ENCODE results near the gene IL20RB.

The IL20RB gene

GRCh38 chr3:136929977-136930670, 27.7 kb upstream of the IL20RB start:
- H3K27ac ChIP-seq (ENCODE audit: low read length) = no peak overlapping the region
- H3K9ac ChIP-seq (ENCODE audit: low read length) = no peak overlapping the region

GRCh38 chr3:136931606-136932005, 26.2 kb upstream of the IL20RB start:
- Histone ChIP-seq H3K4me3 (ENCODE audit: low read length) (no peak overlapping the region), H3K9me3 (ENCODE audit: control insufficient read depth, low read depth, low read length) (no peaks in the 10 kb centered on the region), H3K9ac (ENCODE audit: low read length) (no peak overlapping the region), H3K27ac (ENCODE audit: low read length) (no peak overlapping the region), H3K36me3 (ENCODE audit: control insufficient read depth, low read depth, low read length) (peaks cover 8% of the 10 kb centered on the region), H3K27me3 (ENCODE audit: control insufficient read depth, insufficient read depth, low read length) (no peaks in the 10 kb centered on the region), H3K4me1 (ENCODE audit: control insufficient read depth, low read depth, low read length) (no peaks in the 10 kb centered on the region)

More at GRCh38 chr3:136929977-136930670, 27.7 kb upstream of the IL20RB start:
- Histone ChIP-seq H3K27me3 (ENCODE audit: control insufficient read depth, insufficient read depth, low read length) (no peaks in the 10 kb centered on the region), H3K4me1 (ENCODE audit: control insufficient read depth, low read depth, low read length) (no peaks in the 10 kb centered on the region), H3K9me3 (ENCODE audit: control insufficient read depth, low read depth, low read length) (no peaks in the 10 kb centered on the region), H3K36me3 (ENCODE audit: control insufficient read depth, low read depth, low read length) (peaks cover 8% of the 10 kb centered on the region), H3K4me3 (ENCODE audit: low read length) (no peak overlapping the region)

GRCh38 chr3:136932523-136932922, 25.3 kb upstream of the IL20RB start:
- no peaks in the 10 kb centered on the region for H3K27me3 ChIP-seq (ENCODE audit: control insufficient read depth, insufficient read depth, low read length)
- H3K4me1 ChIP-seq (ENCODE audit: control insufficient read depth, low read depth, low read length) = no peaks in the 10 kb centered on the region
- no peak overlapping the region for H3K9ac ChIP-seq (ENCODE audit: low read length)
- peaks cover 8% of the 10 kb centered on the region for H3K36me3 ChIP-seq (ENCODE audit: control insufficient read depth, low read depth, low read length)
- H3K9me3 ChIP-seq (ENCODE audit: control insufficient read depth, low read depth, low read length) = no peaks in the 10 kb centered on the region
- H3K27ac ChIP-seq (ENCODE audit: low read length) = no peak overlapping the region
- H3K4me3 ChIP-seq (ENCODE audit: low read length) = no peak overlapping the region

GRCh38 chr3:136932978-136933772, 24.6 kb upstream of the IL20RB start:
- Histone ChIP-seq H3K9ac (ENCODE audit: low read length) (no peak overlapping the region), H3K36me3 (ENCODE audit: control insufficient read depth, low read depth, low read length) (peaks cover 4% of the 10 kb centered on the region), H3K4me3 (ENCODE audit: low read length) (no peak overlapping the region), H3K4me1 (ENCODE audit: control insufficient read depth, low read depth, low read length) (no peaks in the 10 kb centered on the region), H3K27me3 (ENCODE audit: control insufficient read depth, insufficient read depth, low read length) (no peaks in the 10 kb centered on the region), H3K27ac (ENCODE audit: low read length) (no peak overlapping the region), H3K9me3 (ENCODE audit: control insufficient read depth, low read depth, low read length) (no peaks in the 10 kb centered on the region)

- Histone ChIP-seq H3K9me3 (ENCODE audit: control insufficient read depth, low read depth, low read length) (no peaks in the 10 kb centered on the region), H3K27ac (ENCODE audit: low read length) (no peak overlapping the region), H3K4me3 (ENCODE audit: low read length) (no peak overlapping the region), H3K36me3 (ENCODE audit: control insufficient read depth, low read depth, low read length) (no peaks in the 10 kb centered on the region), H3K9ac (ENCODE audit: low read length) (no peak overlapping the region), H3K27me3 (ENCODE audit: control insufficient read depth, insufficient read depth, low read length) (no peaks in the 10 kb centered on the region), H3K4me1 (ENCODE audit: control insufficient read depth, low read depth, low read length) (peaks cover 2% of the 10 kb centered on the region)
These were observed 20.6 kb upstream of the IL20RB start for GRCh38 chr3:136937175-136937574.

- no peak overlapping the region for H3K27ac ChIP-seq (ENCODE audit: low read length)
- H3K9ac ChIP-seq (ENCODE audit: low read length) = no peak overlapping the region
- no peaks in the 10 kb centered on the region for H3K36me3 ChIP-seq (ENCODE audit: control insufficient read depth, low read depth, low read length)
- H3K27me3 ChIP-seq (ENCODE audit: control insufficient read depth, insufficient read depth, low read length) = no peaks in the 10 kb centered on the region
- no peaks in the 10 kb centered on the region for H3K9me3 ChIP-seq (ENCODE audit: control insufficient read depth, low read depth, low read length)
- no peak overlapping the region for H3K4me3 ChIP-seq (ENCODE audit: low read length)
- H3K4me1 ChIP-seq (ENCODE audit: control insufficient read depth, low read depth, low read length) = peaks cover 7% of the 10 kb centered on the region
These were observed 19.9 kb upstream of the IL20RB start for GRCh38 chr3:136937851-136938250.

- Histone ChIP-seq H3K27ac (ENCODE audit: low read length) (no peak overlapping the region), H3K9me3 (ENCODE audit: control insufficient read depth, low read depth, low read length) (no peaks in the 10 kb centered on the region), H3K9ac (ENCODE audit: low read length) (no peak overlapping the region), H3K27me3 (ENCODE audit: control insufficient read depth, insufficient read depth, low read length) (no peaks in the 10 kb centered on the region), H3K4me3 (ENCODE audit: low read length) (no peak overlapping the region), H3K36me3 (ENCODE audit: control insufficient read depth, low read depth, low read length) (no peaks in the 10 kb centered on the region), H3K4me1 (ENCODE audit: control insufficient read depth, low read depth, low read length) (peaks cover 9% of the 10 kb centered on the region)
These were observed 19.4 kb upstream of the IL20RB start for GRCh38 chr3:136938334-136938733.

GRCh38 chr3:136939489-136939888, 18.3 kb upstream of the IL20RB start:
- Histone ChIP-seq H3K9ac (ENCODE audit: low read length) (no peak overlapping the region), H3K36me3 (ENCODE audit: control insufficient read depth, low read depth, low read length) (no peaks in the 10 kb centered on the region), H3K27me3 (ENCODE audit: control insufficient read depth, insufficient read depth, low read length) (no peaks in the 10 kb centered on the region), H3K27ac (ENCODE audit: low read length) (no peak overlapping the region), H3K4me1 (ENCODE audit: control insufficient read depth, low read depth, low read length) (peaks cover 9% of the 10 kb centered on the region), H3K9me3 (ENCODE audit: control insufficient read depth, low read depth, low read length) (no peaks in the 10 kb centered on the region), H3K4me3 (ENCODE audit: low read length) (no peak overlapping the region)

- H3K9ac ChIP-seq (ENCODE audit: low read length) = no peak overlapping the region
- no peaks in the 10 kb centered on the region for H3K27me3 ChIP-seq (ENCODE audit: control insufficient read depth, insufficient read depth, low read length)
- H3K36me3 ChIP-seq (ENCODE audit: control insufficient read depth, low read depth, low read length) = peaks cover 8% of the 10 kb centered on the region
These were observed 15.0 kb upstream of the IL20RB start for GRCh38 chr3:136942803-136943202.

GRCh38 chr3:136943436-136943835, 14.3 kb upstream of the IL20RB start:
- Histone ChIP-seq H3K9ac (ENCODE audit: low read length) (no peak overlapping the region), H3K27ac (ENCODE audit: low read length) (no peak overlapping the region), H3K36me3 (ENCODE audit: control insufficient read depth, low read depth, low read length) (peaks cover 8% of the 10 kb centered on the region), H3K4me3 (ENCODE audit: low read length) (no peak overlapping the region), H3K9me3 (ENCODE audit: control insufficient read depth, low read depth, low read length) (no peaks in the 10 kb centered on the region), H3K27me3 (ENCODE audit: control insufficient read depth, insufficient read depth, low read length) (no peaks in the 10 kb centered on the region), H3K4me1 (ENCODE audit: control insufficient read depth, low read depth, low read length) (peaks cover 8% of the 10 kb centered on the region)

More at GRCh38 chr3:136942803-136943202, 15.0 kb upstream of the IL20RB start:
- Histone ChIP-seq H3K27ac (ENCODE audit: low read length) (no peak overlapping the region), H3K4me1 (ENCODE audit: control insufficient read depth, low read depth, low read length) (peaks cover 9% of the 10 kb centered on the region), H3K4me3 (ENCODE audit: low read length) (no peak overlapping the region), H3K9me3 (ENCODE audit: control insufficient read depth, low read depth, low read length) (no peaks in the 10 kb centered on the region)

GRCh38 chr3:136946978-136947377, 10.8 kb upstream of the IL20RB start:
- Histone ChIP-seq H3K27me3 (ENCODE audit: control insufficient read depth, insufficient read depth, low read length) (no peaks in the 10 kb centered on the region), H3K4me3 (ENCODE audit: low read length) (no peak overlapping the region), H3K27ac (ENCODE audit: low read length) (no peak overlapping the region), H3K9me3 (ENCODE audit: control insufficient read depth, low read depth, low read length) (no peaks in the 10 kb centered on the region), H3K9ac (ENCODE audit: low read length) (no peak overlapping the region), H3K4me1 (ENCODE audit: control insufficient read depth, low read depth, low read length) (peaks cover 6% of the 10 kb centered on the region), H3K36me3 (ENCODE audit: control insufficient read depth, low read depth, low read length) (peaks cover 8% of the 10 kb centered on the region)

- no peak overlapping the region for H3K9ac ChIP-seq (ENCODE audit: low read length)
- H3K4me1 ChIP-seq (ENCODE audit: control insufficient read depth, low read depth, low read length) = peaks cover 6% of the 10 kb centered on the region
- H3K4me3 ChIP-seq (ENCODE audit: low read length) = no peak overlapping the region
- no peaks in the 10 kb centered on the region for H3K9me3 ChIP-seq (ENCODE audit: control insufficient read depth, low read depth, low read length)
- no peak overlapping the region for H3K27ac ChIP-seq (ENCODE audit: low read length)
- H3K27me3 ChIP-seq (ENCODE audit: control insufficient read depth, insufficient read depth, low read length) = no peaks in the 10 kb centered on the region
- H3K36me3 ChIP-seq (ENCODE audit: control insufficient read depth, low read depth, low read length) = peaks cover 8% of the 10 kb centered on the region
These were observed 10.3 kb upstream of the IL20RB start for GRCh38 chr3:136947477-136947876.
